Measurements from ENCODE around the gene RCOR1.

RCOR1 gene

DNA sequence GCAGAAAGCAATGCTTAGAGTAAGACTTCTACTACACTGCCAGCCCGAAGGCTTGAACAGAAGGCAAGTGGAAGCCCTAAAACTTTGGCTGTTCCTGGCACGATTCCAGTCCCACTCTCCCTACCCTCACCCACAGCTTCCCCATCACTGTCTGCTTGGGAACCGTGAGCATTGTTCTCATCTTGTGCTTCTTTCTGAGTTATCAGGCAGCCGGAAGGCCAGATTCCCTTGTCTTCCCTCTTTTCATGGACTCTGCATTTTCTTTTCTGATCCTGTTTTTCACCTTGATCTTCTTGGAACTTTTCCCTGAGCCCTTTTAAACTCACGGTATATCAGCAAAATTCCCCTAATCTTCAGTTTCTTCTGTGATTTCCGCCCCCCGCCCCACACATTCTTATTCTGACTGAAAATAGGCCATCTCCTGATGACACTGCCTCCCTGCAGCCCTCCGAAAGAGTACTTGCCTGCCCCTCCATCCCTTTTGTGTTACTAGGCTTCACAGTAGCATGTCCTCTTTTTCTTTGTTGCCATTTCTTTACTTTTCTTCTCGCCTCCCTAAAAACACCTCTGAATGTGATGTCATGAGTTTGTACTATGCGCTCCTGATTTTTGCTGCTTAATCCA lies 29.9 kb downstream of the RCOR1 start:
- DNase-seq (ENCODE audit: low read depth), result peak; percentile 50
- TF ChIP-seq, protein P1, sequence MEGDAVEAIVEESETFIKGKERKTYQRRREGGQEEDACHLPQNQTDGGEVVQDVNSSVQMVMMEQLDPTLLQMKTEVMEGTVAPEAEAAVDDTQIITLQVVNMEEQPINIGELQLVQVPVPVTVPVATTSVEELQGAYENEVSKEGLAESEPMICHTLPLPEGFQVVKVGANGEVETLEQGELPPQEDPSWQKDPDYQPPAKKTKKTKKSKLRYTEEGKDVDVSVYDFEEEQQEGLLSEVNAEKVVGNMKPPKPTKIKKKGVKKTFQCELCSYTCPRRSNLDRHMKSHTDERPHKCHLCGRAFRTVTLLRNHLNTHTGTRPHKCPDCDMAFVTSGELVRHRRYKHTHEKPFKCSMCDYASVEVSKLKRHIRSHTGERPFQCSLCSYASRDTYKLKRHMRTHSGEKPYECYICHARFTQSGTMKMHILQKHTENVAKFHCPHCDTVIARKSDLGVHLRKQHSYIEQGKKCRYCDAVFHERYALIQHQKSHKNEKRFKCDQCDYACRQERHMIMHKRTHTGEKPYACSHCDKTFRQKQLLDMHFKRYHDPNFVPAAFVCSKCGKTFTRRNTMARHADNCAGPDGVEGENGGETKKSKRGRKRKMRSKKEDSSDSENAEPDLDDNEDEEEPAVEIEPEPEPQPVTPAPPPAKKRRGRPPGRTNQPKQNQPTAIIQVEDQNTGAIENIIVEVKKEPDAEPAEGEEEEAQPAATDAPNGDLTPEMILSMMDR (IDR thresholded peaks at IDR 0.05; ENCODE audit: low read length, missing control alignments), result no peak
- no peak overlapping the region for H3K4me3 ChIP-seq (replicated peaks; ENCODE audit: low read depth, low read length)

DNA sequence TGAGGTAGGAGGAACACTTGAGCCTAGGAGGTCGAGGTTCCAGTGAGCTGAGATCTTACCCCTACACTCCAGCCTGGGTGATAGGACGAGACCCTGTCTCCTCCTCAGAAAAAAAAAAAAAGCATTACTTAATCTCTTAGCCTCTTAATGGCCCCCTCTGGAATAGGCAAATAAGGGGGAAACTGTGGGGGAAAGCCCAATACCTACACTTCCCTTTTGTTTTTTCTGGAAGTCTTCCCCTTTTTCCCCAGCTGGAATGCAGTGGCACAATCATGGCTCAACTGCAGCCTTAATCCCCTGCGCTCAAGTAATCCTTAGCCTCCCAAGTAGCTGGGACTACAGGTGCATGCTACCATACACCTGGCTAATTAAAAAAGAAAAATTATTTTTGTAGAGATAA lies 32.2 kb downstream of the RCOR1 start:
- no peak overlapping the region for H3K4me3 ChIP-seq (replicated peaks; ENCODE audit: low read depth, low read length)
- TF ChIP-seq, protein P1 (IDR thresholded peaks at IDR 0.05; ENCODE audit: low read length, missing control alignments), result no peak
- DNase-seq (ENCODE audit: low read depth), result no peak

DNA sequence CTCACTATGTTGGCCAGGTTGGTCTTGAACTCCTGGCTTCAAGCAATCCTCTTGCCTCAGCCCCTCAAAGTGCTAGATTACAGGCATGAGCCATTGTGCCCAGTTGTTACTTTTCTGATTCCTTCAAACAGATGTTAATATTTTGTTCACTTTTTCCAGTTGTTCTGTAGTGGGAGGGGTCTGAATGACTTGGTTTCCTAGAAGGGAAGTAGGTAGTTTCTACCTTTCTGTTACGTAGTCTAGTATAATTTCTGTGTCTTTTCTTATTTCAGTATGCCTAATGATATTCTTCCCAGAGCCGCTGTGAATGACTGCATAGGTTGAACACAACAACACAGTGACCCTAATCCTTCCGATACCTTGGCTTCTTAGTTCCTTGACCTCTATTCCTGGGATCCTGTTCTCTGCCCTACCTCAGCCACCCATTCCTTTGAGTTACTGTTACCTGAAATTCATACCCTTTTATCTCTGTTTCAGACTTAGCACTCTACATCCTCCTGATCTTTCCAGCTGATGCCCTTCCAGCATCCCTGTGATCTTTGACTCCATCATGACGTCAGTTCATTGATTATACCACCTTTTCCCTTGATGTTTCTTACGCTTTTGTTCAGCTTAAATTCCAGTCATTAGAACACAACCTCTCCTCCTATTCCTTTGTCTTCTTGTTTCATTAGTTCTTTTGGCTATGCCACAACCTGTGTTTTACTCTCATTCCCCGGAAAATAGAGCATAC lies 33.3 kb downstream of the RCOR1 start:
- TF ChIP-seq, protein P1 (IDR thresholded peaks at IDR 0.05; ENCODE audit: low read length, missing control alignments), result no peak
- no peak overlapping the region for H3K4me3 ChIP-seq (replicated peaks; ENCODE audit: low read depth, low read length)
- no peak for DNase-seq (ENCODE audit: low read depth)

DNA sequence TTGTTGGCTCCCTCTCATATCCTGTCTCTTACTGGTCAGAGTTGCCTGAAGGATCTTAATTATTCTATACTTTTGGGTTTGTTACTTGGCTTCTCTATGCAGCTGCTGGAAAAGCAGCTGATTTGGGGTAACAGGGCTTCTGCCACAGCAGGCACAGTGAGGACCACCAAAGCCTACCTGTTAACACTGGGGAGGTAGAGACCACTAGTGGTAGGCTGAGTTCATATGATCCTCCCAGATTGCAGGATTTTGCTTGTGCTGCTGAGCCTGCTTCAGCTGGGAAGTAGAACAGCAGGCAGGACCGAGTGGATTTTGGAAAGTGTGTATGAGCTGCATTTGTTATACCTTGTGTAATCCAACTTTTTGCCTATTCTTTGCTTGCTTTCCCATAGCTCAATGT lies 34.1 kb downstream of the RCOR1 start:
- TF ChIP-seq, protein P1 (IDR thresholded peaks at IDR 0.05; ENCODE audit: low read length, missing control alignments), result no peak
- DNase-seq (ENCODE audit: low read depth), result no peak
- H3K4me3 ChIP-seq (replicated peaks; ENCODE audit: low read depth, low read length), result no peak overlapping the region

DNA sequence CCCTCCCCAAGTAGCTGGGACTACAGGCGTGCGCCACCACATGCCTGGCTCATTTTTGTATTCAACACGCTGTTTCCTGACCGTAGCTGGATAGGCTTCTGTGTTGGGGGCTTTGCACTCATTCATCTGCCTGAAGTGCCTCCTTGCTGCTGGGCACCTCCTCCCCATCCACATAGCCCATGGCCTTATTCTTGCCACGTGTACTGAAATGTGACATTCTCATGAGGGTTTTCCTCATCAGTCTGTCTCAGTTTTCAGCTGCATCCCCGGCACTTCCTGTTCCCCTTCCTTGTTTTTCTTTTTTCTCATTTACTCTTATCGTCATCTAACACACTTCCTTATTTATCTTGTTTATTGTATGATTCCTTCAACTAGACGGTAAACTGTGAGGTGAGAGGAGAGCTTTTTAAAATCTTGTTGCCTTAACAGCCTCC lies 36.6 kb downstream of the RCOR1 start:
- TF ChIP-seq, protein P1 (IDR thresholded peaks at IDR 0.05; ENCODE audit: low read length, missing control alignments), result no peak
- no peak for DNase-seq (ENCODE audit: low read depth)
- no peak overlapping the region for H3K4me3 ChIP-seq (replicated peaks; ENCODE audit: low read depth, low read length)

DNA sequence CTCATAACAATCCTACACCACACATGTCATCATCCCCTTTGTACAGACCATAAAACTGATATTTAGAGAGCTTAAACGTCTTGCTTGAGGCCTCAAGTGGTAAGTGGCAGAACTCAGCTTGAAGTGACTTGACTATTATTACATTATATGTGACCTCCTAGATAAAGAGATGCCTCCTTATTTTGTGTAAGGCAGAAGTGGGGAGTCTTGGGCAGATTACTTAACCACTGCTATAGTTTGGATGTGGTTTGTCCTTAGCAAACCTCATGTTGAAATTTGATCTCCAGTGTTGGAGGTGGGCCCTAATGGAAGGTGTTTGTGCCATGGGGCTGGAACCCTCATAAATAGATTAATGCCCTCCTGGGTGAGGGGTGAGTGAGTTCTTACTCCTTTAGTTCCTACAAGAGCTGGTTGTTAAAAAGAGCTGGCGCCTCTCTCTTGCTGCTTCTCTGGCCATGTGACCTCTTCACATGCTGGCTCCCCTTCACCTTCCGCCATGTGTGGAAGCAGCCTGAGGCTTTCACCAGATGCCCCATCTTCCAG lies 37.4 kb downstream of the RCOR1 start:
- TF ChIP-seq, protein P1 (IDR thresholded peaks at IDR 0.05; ENCODE audit: low read length, missing control alignments), result no peak
- no peak for DNase-seq (ENCODE audit: low read depth)
- no peak overlapping the region for H3K4me3 ChIP-seq (replicated peaks; ENCODE audit: low read depth, low read length)

Data from fibroblast of pulmonary artery (primary cell).